GM19463 (cell line): ENCODE measurements around the gene STAB1.

Source experiments
- ATAC-seq: cut with Tn5 transposase; IDR thresholded peaks from one replicate; pipeline ENCODE4 v1.9.1; 2021; ENCODE audit warnings: mild to moderate bottlenecking, moderate library complexity; ENCODE audit not compliant: unreplicated experiment

STAB1 gene

GRCh38 chr3:52494886-52495495 is at the start of gene STAB1:
Gene STAB1 (plus strand): TSS chr3:52495338. CDS start chr3:52495414, 76 bp downstream.
- no peak for ATAC-seq

GRCh38 chr3:52446042-52446441 is 49.1 kb upstream of the STAB1 start:
- no peak for ATAC-seq

- no peak for ATAC-seq
Observed at GRCh38 chr3:52446631-52447511, 48.3 kb upstream of the STAB1 start.

- no peak for ATAC-seq
Observed at GRCh38 chr3:52447512-52448355, 47.4 kb upstream of the STAB1 start.

- no peak for ATAC-seq
Observed at GRCh38 chr3:52450489-52451236, 44.5 kb upstream of the STAB1 start.

- no peak for ATAC-seq
Observed at GRCh38 chr3:52451237-52452083, 43.7 kb upstream of the STAB1 start.

GRCh38 chr3:52452126-52452525 is 43.0 kb upstream of the STAB1 start:
- no peak for ATAC-seq

GRCh38 chr3:52452570-52453221 is 42.4 kb upstream of the STAB1 start:
- ATAC-seq = no peak

GRCh38 chr3:52453496-52454249 is 41.5 kb upstream of the STAB1 start, which contains the start of gene TNNC1:
Gene TNNC1 (minus strand): TSS chr3:52454041. CDS start chr3:52454015, 26 bp downstream.
- ATAC-seq = no peak

GRCh38 chr3:52454250-52454937 is 40.7 kb upstream of the STAB1 start:
- no peak for ATAC-seq

- ATAC-seq = peak; percentile 16
Observed at GRCh38 chr3:52454938-52455282, 40.2 kb upstream of the STAB1 start.

GRCh38 chr3:52455283-52456168 is 39.6 kb upstream of the STAB1 start, which contains the start of gene NISCH:
Gene NISCH (plus strand): TSS chr3:52455604. CDS start chr3:52455642, 38 bp downstream.
- ATAC-seq = peak; percentile 91

- no peak for ATAC-seq
Observed at GRCh38 chr3:52456169-52456799, 38.9 kb upstream of the STAB1 start.

- ATAC-seq = no peak
Observed at GRCh38 chr3:52456800-52457183, 38.3 kb upstream of the STAB1 start.

- no peak for ATAC-seq
Observed at GRCh38 chr3:52458031-52458760, 36.9 kb upstream of the STAB1 start.
